SK-N-MC (cell line): Measurements from ENCODE around the gene PSD4.

ENCODE experiments used
- EZH2 ChIP-seq: fragments of 200-600 bp; sonication (generic); IDR thresholded peaks from one replicate; pipeline ENCODE4 v1.6.1; 2017; ENCODE audit warnings: antibody characterized with exemption
- POLR2AphosphoS5 ChIP-seq: IDR thresholded peaks from 2 replicates; pipeline ENCODE4 v1.6.1; 2012; ENCODE audit warnings: mild to moderate bottlenecking, low read depth, low read length, borderline replicate concordance

DNA sequence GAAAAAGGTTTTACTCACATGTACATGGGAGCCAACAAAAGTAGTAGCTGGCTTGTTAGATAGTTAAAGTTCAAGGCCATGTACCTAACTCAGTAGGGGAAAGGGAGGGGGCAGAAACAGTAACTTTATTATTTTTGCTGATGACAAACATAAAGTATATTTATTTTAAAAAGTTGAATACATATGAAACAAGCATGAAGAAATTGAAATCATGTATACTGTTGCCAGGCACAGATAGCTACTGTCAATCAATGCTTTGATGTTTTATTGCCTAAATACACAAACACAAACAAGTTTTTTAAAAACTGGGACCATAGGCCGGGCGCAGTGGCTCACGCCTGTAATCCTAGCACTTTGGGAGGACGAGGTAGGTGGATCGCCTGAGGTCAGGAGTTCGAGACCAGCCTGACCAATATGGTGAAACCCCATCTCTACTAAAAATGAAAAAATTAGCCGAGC lies 7.6 kb upstream of the PSD4 start:
- TF ChIP-seq POLR2AphosphoS5 (no peak), EZH2 (no peak)
